MM.1S (cell line): ENCODE measurements around the gene MYH4.

Experiments
- DNase-seq: peaks from one replicate; pipeline ENCODE4 v3.0.0-alpha.2; 2015
- H2AFZ ChIP-seq: fragments of 300-600 bp; sonication (generic); 2 replicates; pipeline ENCODE4 v1.6.0; 2016; ENCODE audit warnings: antibody characterized with exemption, low read length
- H3F3A ChIP-seq: fragments of 300-600 bp; sonication (generic); 2 replicates; pipeline ENCODE4 v1.6.1; 2016; ENCODE audit warnings: mild to moderate bottlenecking, antibody characterized with exemption, low read length, moderate library complexity, mixed read lengths; ENCODE audit not compliant: insufficient read depth
- H3K27ac ChIP-seq: fragments of 300-600 bp; sonication (generic); 2 replicates; pipeline ENCODE4 v1.5.1; 2016; ENCODE audit warnings: mild to moderate bottlenecking, low read length
- H3K27me3 ChIP-seq: fragments of 300-600 bp; sonication (generic); replicated peaks from 2 replicates; pipeline ENCODE4 v1.6.0; 2016; ENCODE audit warnings: low read length; ENCODE audit not compliant: insufficient read depth
- H3K36me3 ChIP-seq: fragments of 300-600 bp; sonication (generic); replicated peaks from 2 replicates; pipeline ENCODE4 v1.6.1; 2016; ENCODE audit warnings: mild to moderate bottlenecking, low read length, mixed read lengths; ENCODE audit not compliant: insufficient read depth
- H3K4me1 ChIP-seq: fragments of 300-600 bp; sonication (generic); 2 replicates; pipeline ENCODE4 v1.6.1; 2016; ENCODE audit warnings: low read length, mixed read lengths
- H3K4me2 ChIP-seq: fragments of 300-600 bp; sonication (generic); 2 replicates; pipeline ENCODE4 v1.6.0; 2016; ENCODE audit warnings: low read depth, low read length
- H3K4me3 ChIP-seq: fragments of 300-600 bp; sonication (generic); 2 replicates; pipeline ENCODE4 v1.5.1; 2016; ENCODE audit warnings: low read length, mixed read lengths
- H3K79me2 ChIP-seq: fragments of 300-600 bp; sonication (generic); 2 replicates; pipeline ENCODE4 v1.6.1; 2016; ENCODE audit warnings: mixed run types, low read length, mixed read lengths
- H3K9ac ChIP-seq: fragments of 300-600 bp; sonication (generic); 2 replicates; pipeline ENCODE4 v1.6.1; 2016; ENCODE audit warnings: low read length, mixed read lengths
- H3K9me2 ChIP-seq: fragments of 300-600 bp; sonication (generic); replicated peaks from 2 replicates; pipeline ENCODE4 v1.6.1; 2016; ENCODE audit warnings: mild to moderate bottlenecking, low read length, mixed read lengths; ENCODE audit not compliant: insufficient read depth
- H3K9me3 ChIP-seq: fragments of 300-600 bp; sonication (generic); replicated peaks from 2 replicates; pipeline ENCODE4 v1.6.1; 2016; ENCODE audit warnings: mild to moderate bottlenecking, low read length, mixed read lengths; ENCODE audit not compliant: insufficient read depth
- H4K20me1 ChIP-seq: fragments of 300-600 bp; sonication (generic); 2 replicates; pipeline ENCODE4 v1.6.1; 2016; ENCODE audit warnings: mild to moderate bottlenecking, low read length, moderate library complexity, mixed read lengths; ENCODE audit not compliant: insufficient read depth
- CTCF ChIP-seq: fragments of 300-600 bp; sonication (generic); IDR thresholded peaks from 2 replicates; pipeline ENCODE4 v1.5.1; 2016; ENCODE audit warnings: antibody characterized with exemption, low read length, mixed read lengths
- EZH2 ChIP-seq: fragments of 300-600 bp; sonication (generic); optimal IDR thresholded peaks from 2 replicates; pipeline ENCODE3; 2017; ENCODE audit warnings: low read depth, mild to moderate bottlenecking, antibody characterized with exemption, low read length, mixed read lengths
- EZH2phosphoT487 ChIP-seq: fragments of 300-600 bp; sonication (generic); IDR thresholded peaks from 2 replicates; pipeline ENCODE4 v1.6.1; 2018; ENCODE audit warnings: antibody characterized with exemption, low read length

Gene MYH4

GRCh38 chr17:10447026-10447931, 22.1 kb downstream of the MYH4 start:
- no peaks in the 10 kb centered on the region for H4K20me1 ChIP-seq

GRCh38 chr17:10439816-10440215, 29.5 kb downstream of the MYH4 start:
- no peaks in the 10 kb centered on the region for H3K36me3 ChIP-seq
- TF ChIP-seq CTCF (no peak), EZH2 (no peak), EZH2phosphoT487 (no peak)
- H3F3A ChIP-seq, result no peaks in the 10 kb centered on the region
- H2AFZ ChIP-seq, result no peak overlapping the region
- H3K79me2 ChIP-seq, result no peaks in the 10 kb centered on the region
- no peaks in the 10 kb centered on the region for H3K9me2 ChIP-seq
- no peak overlapping the region for H3K4me2 ChIP-seq
- H3K4me3 ChIP-seq, result no peak overlapping the region
- H3K27me3 ChIP-seq, result no peaks in the 10 kb centered on the region
- no peak overlapping the region for H3K9ac ChIP-seq
- no peaks in the 10 kb centered on the region for H4K20me1 ChIP-seq
- no peaks in the 10 kb centered on the region for H3K4me1 ChIP-seq
- DNase-seq, result no peak
- no peaks in the 10 kb centered on the region for H3K9me3 ChIP-seq
- no peak overlapping the region for H3K27ac ChIP-seq

More at GRCh38 chr17:10447026-10447931, 22.1 kb downstream of the MYH4 start:
- no peaks in the 10 kb centered on the region for H3K27me3 ChIP-seq
- TF ChIP-seq EZH2phosphoT487 (no peak), CTCF (no peak), EZH2 (no peak)
- H3K36me3 ChIP-seq, result no peaks in the 10 kb centered on the region
- no peak overlapping the region for H2AFZ ChIP-seq
- H3K4me2 ChIP-seq, result no peak overlapping the region
- no peak overlapping the region for H3K9ac ChIP-seq
- H3K4me3 ChIP-seq, result no peak overlapping the region
- H3K9me2 ChIP-seq, result no peaks in the 10 kb centered on the region
- no peaks in the 10 kb centered on the region for H3K4me1 ChIP-seq
- DNase-seq, result no peak
- H3K27ac ChIP-seq, result no peak overlapping the region
- H3K9me3 ChIP-seq, result no peaks in the 10 kb centered on the region
- no peaks in the 10 kb centered on the region for H3K79me2 ChIP-seq
- H3F3A ChIP-seq, result no peaks in the 10 kb centered on the region

- Histone ChIP-seq H3K79me2 (no peaks in the 10 kb centered on the region), H4K20me1 (no peaks in the 10 kb centered on the region), H3K27me3 (no peaks in the 10 kb centered on the region), H3K9ac (no peak overlapping the region), H3K4me1 (no peaks in the 10 kb centered on the region), H3K27ac (no peak overlapping the region), H3K4me3 (no peak overlapping the region), H3F3A (no peaks in the 10 kb centered on the region), H3K9me2 (no peaks in the 10 kb centered on the region), H3K36me3 (no peaks in the 10 kb centered on the region), H3K4me2 (no peak overlapping the region), H2AFZ (no peak overlapping the region), H3K9me3 (no peaks in the 10 kb centered on the region)
- TF ChIP-seq EZH2phosphoT487 (no peak), CTCF (no peak), EZH2 (no peak)
- no peak for DNase-seq
Observed at GRCh38 chr17:10435096-10435495, 34.3 kb downstream of the MYH4 start.
